DMS 273 treated with DMSO at 0.1 percent for 48 hours (cell line): ENCODE measurements around the gene TTLL13.

Experiments used
- DNase-seq: peaks from one replicate; lab custom pipeline; 2025; lab: John Stamatoyannopoulos, UW

The TTLL13 gene

DNA sequence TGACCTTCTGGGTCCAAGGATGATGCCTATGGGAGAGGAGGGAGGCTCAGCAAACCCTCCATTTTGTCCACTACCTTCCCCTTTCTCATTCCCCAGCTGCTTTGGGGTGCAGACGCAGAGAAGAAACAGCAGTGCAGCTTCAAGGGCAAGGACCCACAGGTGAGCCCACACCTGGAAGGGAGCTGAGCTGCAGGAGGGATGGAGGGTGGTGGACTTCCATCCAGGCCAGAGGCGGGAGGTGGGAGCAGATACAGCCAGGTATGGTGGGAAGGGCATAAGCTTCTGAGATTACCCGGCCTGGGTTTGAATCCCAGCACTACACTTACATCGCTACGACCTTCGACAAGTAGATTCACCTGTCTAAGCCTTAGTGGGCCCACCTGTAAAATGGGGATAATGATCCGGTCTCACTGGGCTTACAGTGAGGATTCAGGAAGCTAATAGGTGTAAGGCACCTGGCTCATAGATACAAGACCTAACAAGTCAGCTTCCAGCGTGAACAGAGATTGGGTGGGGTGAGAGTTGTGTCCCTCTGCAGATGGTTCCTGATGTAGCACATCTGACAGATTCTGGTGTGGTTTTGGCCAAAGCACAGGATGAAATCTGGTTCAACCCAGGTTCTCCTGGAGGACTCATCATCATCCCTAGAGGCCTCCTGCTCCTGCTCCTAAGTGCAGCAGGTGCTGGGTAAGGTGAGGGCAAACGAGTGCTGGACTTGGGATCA is 31.5 kb upstream of the TTLL13 start:
- DNase-seq = no peak

GRCh38 chr15:90219421-90220141 is 29.8 kb upstream of the TTLL13 start:
- peak; percentile 5 for DNase-seq

- peak; percentile 18 for DNase-seq
These were observed 28.0 kb upstream of the TTLL13 start for GRCh38 chr15:90221246-90221900.

GRCh38 chr15:90222547-90222946 is 26.8 kb upstream of the TTLL13 start:
- DNase-seq = no peak

DNA sequence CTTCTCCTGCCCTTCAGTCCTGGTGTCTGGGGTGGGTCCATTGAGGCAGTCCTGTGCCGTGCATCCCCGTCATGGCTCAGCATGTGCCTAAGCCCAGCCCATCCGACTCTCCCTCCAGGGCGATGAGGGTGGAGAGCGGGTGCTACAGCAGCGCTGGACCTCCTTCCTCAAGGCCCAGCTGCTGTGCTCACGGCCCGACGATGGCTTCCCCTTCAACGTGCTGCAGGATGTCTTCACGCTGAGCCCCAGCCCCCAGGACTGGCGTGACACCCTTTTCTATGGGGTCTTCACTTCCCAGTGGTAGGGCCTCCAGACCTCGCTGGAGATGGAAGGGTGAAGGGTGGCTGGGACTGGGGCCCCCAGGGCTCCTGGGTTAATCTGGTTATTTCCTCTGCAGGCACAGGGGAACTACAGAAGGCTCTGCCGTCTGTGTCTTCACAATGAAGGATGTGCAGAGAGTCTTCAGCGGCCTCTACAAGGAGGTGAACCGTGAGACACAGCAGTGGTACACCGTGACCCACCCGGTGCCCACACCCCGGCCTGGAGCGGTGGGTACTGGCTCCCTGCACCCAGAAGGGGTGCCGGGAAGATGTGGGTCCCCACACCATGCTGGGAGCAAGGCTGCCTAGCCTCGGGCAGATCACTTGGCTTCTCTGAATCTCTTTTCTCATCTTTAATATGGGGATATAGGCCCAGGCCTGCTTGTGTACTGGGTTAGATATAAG is 25.8 kb upstream of the TTLL13 start:
- no peak for DNase-seq

GRCh38 chr15:90225047-90225446 is 24.3 kb upstream of the TTLL13 start:
- no peak for DNase-seq

DNA sequence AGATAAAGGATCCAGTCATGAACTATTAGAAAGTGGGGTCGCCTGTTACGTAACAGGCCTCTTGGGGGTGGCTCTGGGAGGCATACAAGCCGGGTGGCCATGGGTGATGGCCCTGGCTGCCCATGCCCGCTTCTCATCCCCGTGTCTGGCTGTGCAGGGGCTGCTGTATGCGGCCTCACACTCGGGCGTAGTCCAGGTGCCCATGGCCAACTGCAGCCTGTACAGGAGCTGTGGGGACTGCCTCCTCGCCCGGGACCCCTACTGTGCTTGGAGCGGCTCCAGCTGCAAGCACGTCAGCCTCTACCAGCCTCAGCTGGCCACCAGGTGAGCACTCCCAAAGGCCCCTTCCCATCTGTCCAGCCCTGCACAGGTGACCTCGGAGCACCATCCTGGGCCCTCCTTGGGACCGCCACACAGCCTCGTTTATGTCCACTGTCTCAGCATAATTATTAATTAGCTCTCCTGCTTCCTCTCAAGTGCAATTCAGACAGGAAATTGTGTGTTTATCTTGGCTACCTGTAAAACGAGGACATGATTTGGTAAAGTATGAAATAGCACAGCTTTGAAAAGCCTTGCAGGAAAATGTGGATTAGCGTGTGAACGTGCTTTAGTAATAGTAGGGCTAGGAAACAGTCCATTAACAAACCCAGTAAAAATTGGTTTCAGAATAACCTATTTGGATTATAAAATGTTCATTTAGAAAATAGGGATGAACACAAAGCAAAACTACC is 23.7 kb upstream of the TTLL13 start:
- DNase-seq = no peak

GRCh38 chr15:90227336-90227735 is 22.0 kb upstream of the TTLL13 start:
- no peak for DNase-seq

DNA sequence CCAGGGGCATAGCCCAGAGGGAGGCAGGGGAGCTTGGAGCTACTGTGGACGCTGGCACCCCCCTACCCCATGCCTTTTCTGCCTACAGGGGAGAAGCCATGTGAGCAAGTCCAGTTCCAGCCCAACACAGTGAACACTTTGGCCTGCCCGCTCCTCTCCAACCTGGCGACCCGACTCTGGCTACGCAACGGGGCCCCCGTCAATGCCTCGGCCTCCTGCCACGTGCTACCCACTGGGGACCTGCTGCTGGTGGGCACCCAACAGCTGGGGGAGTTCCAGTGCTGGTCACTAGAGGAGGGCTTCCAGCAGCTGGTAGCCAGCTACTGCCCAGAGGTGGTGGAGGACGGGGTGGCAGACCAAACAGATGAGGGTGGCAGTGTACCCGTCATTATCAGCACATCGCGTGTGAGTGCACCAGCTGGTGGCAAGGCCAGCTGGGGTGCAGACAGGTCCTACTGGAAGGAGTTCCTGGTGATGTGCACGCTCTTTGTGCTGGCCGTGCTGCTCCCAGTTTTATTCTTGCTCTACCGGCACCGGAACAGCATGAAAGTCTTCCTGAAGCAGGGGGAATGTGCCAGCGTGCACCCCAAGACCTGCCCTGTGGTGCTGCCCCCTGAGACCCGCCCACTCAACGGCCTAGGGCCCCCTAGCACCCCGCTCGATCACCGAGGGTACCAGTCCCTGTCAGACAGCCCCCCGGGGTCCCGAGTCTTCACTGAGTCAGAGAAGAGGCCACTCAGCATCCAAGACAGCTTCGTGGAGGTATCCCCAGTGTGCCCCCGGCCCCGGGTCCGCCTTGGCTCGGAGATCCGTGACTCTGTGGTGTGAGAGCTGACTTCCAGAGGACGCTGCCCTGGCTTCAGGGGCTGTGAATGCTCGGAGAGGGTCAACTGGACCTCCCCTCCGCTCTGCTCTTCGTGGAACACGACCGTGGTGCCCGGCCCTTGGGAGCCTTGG is 21.3 kb upstream of the TTLL13 start:
- DNase-seq = no peak

DNA sequence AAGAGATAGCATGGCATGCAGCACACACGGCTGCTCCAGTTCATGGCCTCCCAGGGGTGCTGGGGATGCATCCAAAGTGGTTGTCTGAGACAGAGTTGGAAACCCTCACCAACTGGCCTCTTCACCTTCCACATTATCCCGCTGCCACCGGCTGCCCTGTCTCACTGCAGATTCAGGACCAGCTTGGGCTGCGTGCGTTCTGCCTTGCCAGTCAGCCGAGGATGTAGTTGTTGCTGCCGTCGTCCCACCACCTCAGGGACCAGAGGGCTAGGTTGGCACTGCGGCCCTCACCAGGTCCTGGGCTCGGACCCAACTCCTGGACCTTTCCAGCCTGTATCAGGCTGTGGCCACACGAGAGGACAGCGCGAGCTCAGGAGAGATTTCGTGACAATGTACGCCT is 20.4 kb upstream of the TTLL13 start:
- no peak for DNase-seq

- DNase-seq = no peak
These were observed 19.3 kb upstream of the TTLL13 start for GRCh38 chr15:90230071-90230494.

DNA sequence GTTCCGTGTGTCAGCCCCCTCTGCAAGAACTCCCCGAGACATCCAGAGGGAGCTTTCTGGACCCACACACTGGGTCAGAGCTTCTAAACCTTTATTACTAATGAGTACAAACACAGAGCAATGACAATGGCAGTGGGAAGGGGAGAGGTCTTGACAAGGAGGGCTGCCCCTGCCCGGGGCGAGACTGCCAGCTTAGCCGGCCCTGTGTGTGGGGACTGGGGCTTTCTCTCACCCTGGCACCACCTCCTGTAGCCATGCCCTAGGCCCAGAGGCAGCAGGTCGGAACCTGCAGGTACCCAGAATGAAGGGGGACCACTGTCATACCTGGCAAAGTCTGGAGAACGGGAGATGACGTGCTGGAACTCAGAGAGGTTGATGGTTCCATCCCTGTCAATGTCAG is 18.7 kb upstream of the TTLL13 start:
- DNase-seq = no peak

DNA sequence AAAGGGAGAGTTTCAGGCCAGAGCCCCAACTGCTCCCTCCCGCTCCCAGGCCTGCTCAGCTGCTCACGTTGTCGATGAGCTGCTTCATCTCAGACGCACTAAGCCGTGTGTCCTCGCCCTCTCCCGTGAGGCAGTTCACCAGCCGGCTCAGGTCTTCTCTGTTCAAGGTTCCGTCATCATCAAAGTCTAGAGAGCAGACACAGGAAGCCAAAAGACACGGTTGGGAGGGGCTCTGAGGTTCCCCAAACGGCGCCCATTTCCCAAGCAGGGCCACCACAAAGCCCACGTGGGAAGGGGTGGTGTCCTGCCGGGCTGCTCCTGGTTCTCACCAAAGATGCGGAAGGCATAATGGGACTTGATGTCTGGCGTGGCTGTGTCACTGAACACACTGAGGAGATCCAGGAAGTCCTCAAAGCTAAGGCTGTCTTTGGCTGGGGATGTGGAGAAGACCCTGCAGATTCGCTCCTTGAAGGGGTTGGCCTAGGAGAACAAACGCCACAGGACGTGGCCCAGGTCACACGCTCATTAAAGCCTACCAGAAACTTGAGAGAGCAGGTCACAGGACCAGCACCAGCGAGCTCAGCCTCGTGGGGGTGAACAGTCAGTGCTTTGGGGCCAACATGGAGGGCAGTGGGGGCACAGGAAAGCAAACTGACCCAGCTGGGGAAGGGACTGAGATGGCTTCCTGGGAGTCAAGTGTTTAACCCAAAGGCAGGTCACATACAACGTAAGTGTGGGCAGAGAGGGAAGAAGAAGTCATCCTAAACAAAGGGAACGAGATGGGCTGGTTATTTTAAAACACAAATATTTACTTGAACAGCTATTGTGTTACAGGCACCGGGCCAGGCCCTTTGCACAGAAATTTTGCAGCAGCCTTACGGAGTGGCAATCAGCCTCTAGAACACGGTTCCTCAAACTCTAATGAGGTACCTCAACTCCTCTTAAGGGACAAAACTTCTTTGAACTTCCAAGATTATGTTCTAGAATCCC is 18.0 kb upstream of the TTLL13 start:
- DNase-seq = no peak

DNA sequence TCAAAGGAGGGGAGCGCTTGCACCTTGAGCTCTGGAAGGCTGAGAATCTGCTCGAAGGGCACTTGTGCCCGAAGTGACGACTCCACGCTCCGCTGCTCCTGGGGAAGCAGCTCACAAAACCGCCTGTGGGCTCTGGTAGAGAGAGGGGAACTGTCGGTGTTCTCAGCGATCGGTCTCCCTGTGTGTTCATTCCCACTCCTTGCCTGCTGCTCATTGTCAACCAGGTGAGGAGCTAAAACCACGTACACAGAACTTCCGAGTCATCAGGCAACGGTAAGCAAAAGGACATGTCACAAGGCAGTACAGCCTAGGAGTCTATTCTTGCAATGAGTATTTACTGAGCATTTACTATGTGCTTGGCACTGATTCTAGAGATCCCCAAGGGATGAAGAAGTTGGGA is 17.2 kb upstream of the TTLL13 start:
- DNase-seq = no peak

DNA sequence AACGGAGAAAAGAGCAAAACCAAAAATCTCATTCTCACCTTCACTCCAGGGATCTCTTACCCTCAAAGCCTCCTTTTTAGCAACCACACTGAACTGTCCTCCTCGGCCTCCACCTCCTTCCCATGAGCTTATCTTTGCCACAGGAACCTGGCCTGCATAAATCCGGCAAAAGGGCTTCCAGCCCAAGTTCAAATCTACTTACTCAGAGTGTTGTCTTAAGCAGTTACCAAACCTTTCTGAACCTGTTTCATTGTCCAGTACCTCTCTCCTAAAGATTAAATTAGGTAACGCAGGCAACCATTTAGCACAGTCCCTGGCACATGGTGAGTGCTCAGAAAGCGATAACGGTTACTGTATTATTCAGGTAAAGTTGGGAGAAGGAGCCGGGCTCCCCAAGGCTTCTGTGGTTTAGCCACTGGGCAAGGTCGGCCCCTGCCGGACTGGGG is 16.4 kb upstream of the TTLL13 start:
- DNase-seq = no peak

GRCh38 chr15:90233387-90234095 is 15.8 kb upstream of the TTLL13 start, which contains the start of gene CIB1:
Gene CIB1, minus strand, starts transcription at chr15:90233941. Its CDS starts 56 bp downstream, at chr15:90233885.
- peak; percentile 60 for DNase-seq

DNA sequence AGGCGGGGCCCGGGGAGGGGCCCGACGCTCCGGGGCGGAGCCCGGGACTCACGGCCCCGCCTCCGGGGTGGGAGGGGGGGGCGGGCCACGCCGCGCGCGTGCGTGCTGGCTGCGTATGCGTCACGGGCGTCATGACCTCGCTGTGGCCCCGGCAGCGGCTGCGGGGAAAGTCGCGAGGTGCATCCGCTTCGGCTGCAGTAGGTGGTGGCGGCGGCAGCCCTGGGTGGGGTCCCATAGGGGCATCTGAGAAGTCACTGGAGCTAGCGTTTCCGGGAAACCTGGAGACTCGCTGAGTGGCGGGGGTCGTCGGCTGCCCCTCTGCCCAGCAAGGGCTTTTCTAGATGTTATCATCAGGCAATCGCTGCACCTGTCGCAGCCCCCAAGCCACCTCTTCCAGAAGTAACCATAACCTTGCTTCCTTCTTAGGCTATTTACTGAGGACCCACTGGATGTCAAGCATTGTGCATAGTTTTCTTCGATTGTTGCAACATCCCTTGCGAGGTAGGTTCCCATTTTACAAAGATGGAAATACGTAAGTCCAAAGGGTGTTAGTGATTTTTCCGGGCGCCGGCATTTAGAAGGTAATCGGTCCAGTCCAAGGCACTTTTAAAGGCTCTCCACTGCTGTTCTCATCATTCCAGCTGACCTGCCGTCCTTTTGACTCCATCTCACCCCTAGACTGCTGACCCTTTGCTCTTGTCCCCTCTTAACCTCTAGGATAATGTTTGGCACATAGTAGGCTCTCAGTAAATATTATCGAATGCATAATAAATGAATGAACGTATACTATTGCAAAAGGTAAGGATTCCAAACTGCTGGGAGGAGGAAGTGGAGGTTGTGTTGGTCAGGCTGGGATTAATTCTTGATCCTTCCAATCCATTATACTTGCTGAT is 15.0 kb upstream of the TTLL13 start, which contains the start of gene GDPGP1:
Gene GDPGP1, plus strand, starts transcription at position 114 of the 893 bp plus-strand sequence. CDS start 6,700 bp downstream, outside the sequence.
- DNase-seq = no peak
